C4-2B (cell line): ENCODE results near the gene CCDC194.
"Not testable (repeated sequence)": the region's sequence is repeated elsewhere in the genome, so short reads cannot be mapped to it uniquely, and the experiment has no call there.

Source experiments
- H3K27ac ChIP-seq: fragments of 450-650 bp; 2 replicates; pipeline ENCODE4 v1.5.1; 2017
- CTCF ChIP-seq: fragments of 450-650 bp; conservative IDR thresholded peaks from 2 replicates; pipeline ENCODE4 v1.5.1; 2017; ENCODE audit warnings: mild to moderate bottlenecking
- ZFX ChIP-seq: fragments of 450-650 bp; IDR thresholded peaks from 2 replicates; pipeline ENCODE4 v1.6.1; 2017

CCDC194 gene

GRCh38 chr19:17380426-17381138 lies 13.4 kb downstream of the CCDC194 start:
- no peak for TF ChIP-seq ZFX
- TF ChIP-seq CTCF: no peak
- H3K27ac ChIP-seq: no peak overlapping the region

- TF ChIP-seq ZFX (no peak), CTCF (no peak)
- H3K27ac ChIP-seq: no peak overlapping the region
Observed at GRCh38 chr19:17379221-17379631, 14.8 kb downstream of the CCDC194 start.

GRCh38 chr19:17378271-17378670 lies 15.7 kb downstream of the CCDC194 start:
- no peak overlapping the region for H3K27ac ChIP-seq
- no peak for TF ChIP-seq CTCF
- no peak for TF ChIP-seq ZFX

- no peak within 1 kb of the TSS for H3K27ac ChIP-seq
Observed at GRCh38 chr19:17376935-17377600, 16.9 kb downstream of the CCDC194 start, which contains the start of gene PLVAP. TSS of gene PLVAP (minus strand) at chr19:17377342. CDS start at chr19:17377288, 54 bp downstream.

GRCh38 chr19:17370026-17370587 lies 23.9 kb downstream of the CCDC194 start:
- no peak overlapping the region for H3K27ac ChIP-seq
- TF ChIP-seq CTCF (no peak), ZFX (no peak)

More at GRCh38 chr19:17376935-17377600, 16.9 kb downstream of the CCDC194 start, which contains the start of gene PLVAP:
- no peak for TF ChIP-seq ZFX
- TF ChIP-seq CTCF: no peak

GRCh38 chr19:17365361-17365760 lies 28.6 kb downstream of the CCDC194 start:
- H3K27ac ChIP-seq: no peak overlapping the region
- TF ChIP-seq ZFX (no peak), CTCF (no peak)

GRCh38 chr19:17363852-17364605 lies 30.0 kb downstream of the CCDC194 start:
- not testable (repeated sequence) for H3K27ac ChIP-seq
